Activated CD4-positive, CD25-positive, alpha-beta regulatory T cell treated with anti-CD3 and anti-CD28 coated beads, Interleukin-2, amount 50 U/mL, for 72 hours (primary cell): ENCODE measurements around the gene VPS37D.
"Not testable (repeated sequence)": the region's sequence is repeated elsewhere in the genome, so short reads cannot be mapped to it uniquely, and the experiment has no call there.

Experiments
- DNase-seq: peaks from one replicate; pipeline ENCODE4 v3.0.0; 2021

VPS37D gene, protein sequence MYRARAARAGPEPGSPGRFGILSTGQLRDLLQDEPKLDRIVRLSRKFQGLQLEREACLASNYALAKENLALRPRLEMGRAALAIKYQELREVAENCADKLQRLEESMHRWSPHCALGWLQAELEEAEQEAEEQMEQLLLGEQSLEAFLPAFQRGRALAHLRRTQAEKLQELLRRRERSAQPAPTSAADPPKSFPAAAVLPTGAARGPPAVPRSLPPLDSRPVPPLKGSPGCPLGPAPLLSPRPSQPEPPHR

DNA sequence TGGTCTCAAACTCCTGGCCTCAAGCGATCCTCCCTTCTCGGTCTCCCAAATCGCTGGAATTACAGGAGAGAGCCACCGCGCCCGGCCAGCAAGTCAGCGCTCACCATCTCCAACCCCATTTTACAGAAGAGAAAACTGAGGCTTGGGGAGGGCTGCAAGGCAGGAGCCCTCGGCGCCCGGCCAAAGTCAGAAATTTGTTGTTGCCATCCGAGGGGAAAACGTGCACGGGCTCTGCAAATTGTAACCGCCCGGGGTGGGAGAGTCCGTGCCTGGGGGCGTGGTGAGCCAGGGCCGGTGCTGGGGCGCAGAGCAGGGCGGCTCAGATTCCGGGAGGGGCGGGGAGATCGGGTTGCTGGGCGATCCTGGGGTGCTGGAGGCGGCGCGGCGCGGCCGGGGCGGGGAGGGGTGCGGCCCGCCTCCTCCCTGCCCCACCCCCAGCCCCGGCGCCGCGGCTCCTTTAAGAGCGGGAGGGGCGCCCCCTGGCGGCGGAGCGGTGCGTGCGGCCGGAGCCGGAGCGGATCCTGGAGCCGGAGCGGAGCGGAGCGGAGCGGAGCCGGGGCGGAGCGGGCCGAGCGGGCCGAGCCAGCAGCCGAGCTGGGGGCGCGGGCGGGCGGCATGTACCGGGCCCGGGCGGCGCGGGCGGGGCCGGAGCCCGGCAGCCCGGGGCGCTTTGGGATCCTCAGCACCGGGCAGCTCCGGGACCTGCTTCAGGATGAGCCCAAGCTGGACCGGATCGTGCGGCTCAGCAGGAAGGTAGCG, at the start of gene VPS37D:
TSS of gene VPS37D (plus strand) at position 488 of the 759 bp plus-strand sequence. CDS start at position 616, 128 bp downstream.
- peak; percentile 99 for DNase-seq

DNA sequence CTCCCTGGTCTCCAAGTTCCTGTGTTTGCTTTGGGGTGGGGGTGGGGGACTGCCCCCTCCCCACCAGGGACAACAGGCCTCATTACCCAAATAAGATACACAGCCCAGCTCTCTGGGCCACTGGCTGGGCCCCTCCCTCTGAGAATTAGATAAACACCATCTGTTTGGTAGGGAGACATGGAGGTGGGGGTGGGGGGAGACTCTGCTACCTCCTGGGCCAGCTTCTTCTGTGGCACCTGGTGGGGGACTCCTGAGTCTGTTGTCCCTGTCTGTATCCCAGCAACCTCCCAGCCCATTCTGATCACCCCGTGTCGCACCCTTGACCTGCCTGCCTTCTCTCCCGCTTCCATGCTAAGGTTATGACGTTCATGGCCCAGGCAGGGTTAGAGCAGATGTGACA, 49.1 kb upstream of the VPS37D start:
- DNase-seq: no peak

DNA sequence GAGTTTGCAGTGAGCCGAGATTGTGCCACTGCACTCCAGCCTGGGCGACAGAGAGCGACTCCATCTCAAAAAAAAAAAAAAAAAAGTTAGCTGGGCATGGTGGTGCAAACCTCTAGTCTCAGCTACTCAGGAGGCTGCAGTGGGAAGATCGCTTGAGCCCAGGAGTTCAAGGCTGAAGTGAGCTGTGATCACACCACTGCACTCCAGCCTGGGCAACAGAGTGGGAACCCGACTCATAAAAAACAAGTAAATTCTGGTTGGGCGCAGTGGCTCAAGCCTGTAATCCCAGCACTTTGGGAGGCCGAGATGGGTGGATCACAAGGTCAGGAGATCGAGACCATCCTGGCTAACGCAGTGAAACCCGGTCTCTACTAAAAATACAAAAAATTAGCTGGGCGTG, 48.2 kb upstream of the VPS37D start:
- not testable (repeated sequence) for DNase-seq

GRCh38 chr7:73621168-73622063, 46.2 kb upstream of the VPS37D start:
- DNase-seq: no peak

DNA sequence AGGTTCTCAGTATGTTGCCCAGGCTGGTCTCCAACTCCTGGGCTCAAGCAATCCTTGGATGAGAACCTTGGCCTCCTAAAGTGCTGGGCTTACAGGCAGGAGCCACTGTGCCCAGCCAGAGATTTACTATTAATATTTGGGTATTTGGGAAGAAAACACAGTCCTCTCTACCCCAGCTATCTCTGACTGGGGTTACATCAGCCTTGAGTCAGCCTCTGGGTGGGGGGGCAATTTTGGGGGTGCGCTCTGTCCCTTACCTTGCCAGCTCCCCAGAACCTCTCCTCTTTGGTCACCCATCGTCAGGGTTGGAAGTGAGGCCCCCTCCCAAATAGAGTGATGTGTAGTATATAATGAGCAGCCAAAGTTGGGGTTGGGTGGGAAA, 45.1 kb upstream of the VPS37D start:
- DNase-seq: no peak

- no peak for DNase-seq
These were observed 44.5 kb upstream of the VPS37D start for GRCh38 chr7:73622909-73623797.

GRCh38 chr7:73623798-73624668, 43.6 kb upstream of the VPS37D start, which contains the start of gene MLXIPL:
TSS of gene MLXIPL (minus strand) at chr7:73624522. CDS start at chr7:73624492, 30 bp downstream.
- DNase-seq: peak; percentile 71

DNA sequence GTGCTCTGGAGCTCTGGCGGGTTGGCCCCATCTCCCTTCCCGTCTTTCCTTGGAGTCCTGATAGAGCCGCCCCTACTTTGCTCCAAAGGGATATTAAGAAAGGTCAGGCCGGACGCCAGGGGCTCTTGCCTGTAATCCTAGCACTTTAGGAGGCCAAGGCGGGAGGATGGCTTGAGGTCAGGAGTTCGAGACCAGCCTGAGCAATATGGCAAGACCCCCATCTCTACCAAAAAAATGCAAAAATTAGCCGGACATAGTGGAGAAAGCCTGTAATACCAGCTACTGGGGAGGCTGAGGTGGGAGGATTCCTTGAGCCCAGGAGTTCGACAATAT, 43.0 kb upstream of the VPS37D start:
- no peak for DNase-seq

DNA sequence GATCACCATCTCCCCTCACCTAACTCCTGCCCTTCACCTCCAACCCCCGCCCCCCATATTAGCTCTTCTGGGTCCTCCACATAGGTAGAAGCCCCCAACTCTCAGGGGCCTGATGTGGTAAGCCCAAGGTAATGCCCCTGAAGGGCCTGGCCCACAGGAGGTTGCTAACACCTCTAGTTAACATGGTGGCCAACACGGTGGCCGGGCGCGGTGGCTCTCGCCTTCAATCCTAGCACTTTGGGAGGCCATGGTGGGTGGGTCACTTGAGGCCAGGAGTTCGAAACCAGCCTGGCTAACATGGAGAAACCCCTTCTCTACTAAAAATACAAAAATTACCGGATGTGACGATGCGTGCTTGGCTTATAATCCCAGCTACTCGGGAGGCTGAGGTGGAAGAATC, 42.4 kb upstream of the VPS37D start:
- DNase-seq: no peak

DNA sequence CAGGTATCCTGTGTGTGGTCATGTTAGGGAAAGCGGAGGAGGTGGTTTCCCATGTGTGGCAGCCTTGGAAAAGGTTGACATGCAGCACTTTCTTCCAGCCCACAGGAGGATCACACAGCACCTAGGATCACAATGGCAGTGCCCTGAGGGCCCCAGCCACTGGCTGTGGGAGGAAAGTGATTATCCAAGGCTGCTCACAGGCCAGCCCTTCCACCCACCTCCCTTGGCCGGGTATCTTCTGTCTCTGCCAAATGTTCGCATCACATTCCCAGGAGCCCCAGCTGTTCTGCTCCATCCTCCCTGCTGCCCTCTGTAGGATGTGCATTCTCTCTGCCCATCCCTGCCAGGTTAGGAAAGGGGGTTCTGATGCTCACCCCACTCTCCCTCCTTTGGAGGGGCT, 40.8 kb upstream of the VPS37D start:
- DNase-seq: no peak

GRCh38 chr7:73628504-73628903, 39.1 kb upstream of the VPS37D start:
- no peak for DNase-seq

DNA sequence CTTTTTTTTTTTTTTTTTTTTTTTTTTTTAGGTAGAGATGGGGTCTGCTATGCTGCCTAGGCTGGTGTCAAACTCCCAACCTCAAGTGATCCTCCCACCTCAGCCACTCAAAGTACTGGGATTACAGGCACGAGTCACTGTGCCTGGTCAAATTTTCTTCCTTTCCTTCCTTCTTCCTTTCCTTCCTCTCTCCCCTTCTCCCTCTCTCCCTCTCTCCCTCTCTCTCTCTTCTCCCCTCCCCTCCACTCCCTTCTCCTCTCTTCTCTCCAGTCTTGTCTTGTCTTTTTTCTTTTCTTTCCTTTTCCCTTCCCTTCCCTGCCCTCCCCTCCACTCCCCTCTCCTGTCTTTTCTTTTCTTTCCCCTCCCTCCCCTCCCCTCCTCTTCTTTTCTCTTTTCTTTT, 36.1 kb upstream of the VPS37D start:
- no peak for DNase-seq

- DNase-seq: no peak
These were observed 34.3 kb upstream of the VPS37D start for GRCh38 chr7:73633323-73633722.

- no peak for DNase-seq
These were observed 33.8 kb upstream of the VPS37D start for GRCh38 chr7:73633844-73634243.

- DNase-seq: no peak
These were observed 32.0 kb upstream of the VPS37D start for GRCh38 chr7:73635428-73636200.

DNA sequence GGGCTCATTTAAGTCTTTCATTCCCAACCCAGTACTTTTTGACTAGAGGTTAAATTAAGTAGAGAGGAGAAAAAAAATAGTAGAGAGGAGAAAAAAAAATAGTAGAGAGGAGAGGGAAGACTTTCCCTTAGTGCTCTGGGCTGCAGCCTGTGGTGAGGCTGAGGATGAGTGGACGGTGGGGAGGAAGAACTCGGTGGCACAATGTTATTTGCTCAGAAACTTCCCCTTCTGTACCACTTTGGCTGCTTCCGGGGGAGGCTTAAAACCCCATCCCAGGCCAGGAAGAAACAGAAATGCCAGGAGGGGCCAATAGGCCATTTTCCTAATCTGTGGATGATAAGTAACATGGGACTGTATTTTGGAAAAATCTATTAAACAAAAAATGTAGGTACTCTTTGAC, 28.7 kb upstream of the VPS37D start:
- DNase-seq: no peak

DNA sequence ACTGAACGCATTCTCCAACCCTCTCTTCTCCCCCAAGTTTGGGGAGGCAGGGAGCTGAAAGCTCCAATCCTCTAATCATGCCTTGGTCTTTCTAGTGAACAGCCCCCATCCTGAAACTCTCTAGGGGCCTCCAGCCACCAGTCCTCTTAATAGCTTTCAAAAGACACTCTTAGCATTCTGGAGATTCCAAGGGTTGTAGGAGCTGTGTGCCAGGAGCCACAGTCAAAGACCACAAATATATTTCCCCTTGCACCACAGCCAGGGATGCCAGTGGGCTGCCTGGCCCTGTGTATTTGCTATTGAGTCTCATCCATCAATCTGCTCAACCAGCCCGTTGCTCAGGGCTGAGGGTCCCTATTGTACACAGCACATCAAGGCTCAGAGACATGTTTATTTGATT, 24.8 kb upstream of the VPS37D start:
- no peak for DNase-seq

DNA sequence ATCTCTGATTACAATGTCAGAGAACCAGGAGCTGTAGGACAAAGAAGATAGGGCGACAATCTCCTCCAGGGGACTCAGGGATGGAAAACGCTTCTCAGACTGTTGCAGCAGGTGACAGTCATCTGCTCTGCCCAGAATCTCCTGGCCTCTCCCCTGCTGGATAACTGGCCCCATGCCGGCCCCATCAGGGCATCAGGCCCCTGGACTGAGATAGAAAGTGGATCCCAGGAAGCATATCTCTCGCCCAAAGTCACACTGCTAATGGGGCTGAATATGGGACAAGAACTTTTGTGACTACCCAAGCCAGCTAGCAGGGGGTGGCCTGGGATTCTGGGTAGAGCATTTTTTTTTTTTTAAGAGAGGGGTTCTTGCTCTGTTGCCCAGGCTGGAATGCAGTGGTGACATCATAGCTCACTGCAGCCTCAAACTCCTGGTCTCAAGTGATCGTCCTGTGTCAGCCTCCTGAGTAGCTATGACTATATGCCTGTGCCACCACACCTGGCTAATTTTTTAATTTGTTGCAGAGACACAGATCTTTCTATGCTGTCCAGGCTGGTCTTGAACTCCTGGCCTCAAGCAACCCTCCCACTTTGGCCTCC, 22.8 kb upstream of the VPS37D start:
- no peak for DNase-seq

GRCh38 chr7:73645643-73646174, 21.9 kb upstream of the VPS37D start:
- no peak for DNase-seq
